Activated naive CD4-positive, alpha-beta T cell (primary cell): ENCODE measurements around the gene GRIN2C.
A peak's percentile ranks its signal among the peaks of the same experiment; 100 is the strongest.
"Not testable (repeated sequence)": the region's sequence is repeated elsewhere in the genome, so short reads cannot be mapped to it uniquely, and the experiment has no call there.

Experiments used
- DNase-seq, 4 experiments: peaks; one replicate each; lab custom pipeline; 2025; lab: John Stamatoyannopoulos, UW

The GRIN2C gene

DNA sequence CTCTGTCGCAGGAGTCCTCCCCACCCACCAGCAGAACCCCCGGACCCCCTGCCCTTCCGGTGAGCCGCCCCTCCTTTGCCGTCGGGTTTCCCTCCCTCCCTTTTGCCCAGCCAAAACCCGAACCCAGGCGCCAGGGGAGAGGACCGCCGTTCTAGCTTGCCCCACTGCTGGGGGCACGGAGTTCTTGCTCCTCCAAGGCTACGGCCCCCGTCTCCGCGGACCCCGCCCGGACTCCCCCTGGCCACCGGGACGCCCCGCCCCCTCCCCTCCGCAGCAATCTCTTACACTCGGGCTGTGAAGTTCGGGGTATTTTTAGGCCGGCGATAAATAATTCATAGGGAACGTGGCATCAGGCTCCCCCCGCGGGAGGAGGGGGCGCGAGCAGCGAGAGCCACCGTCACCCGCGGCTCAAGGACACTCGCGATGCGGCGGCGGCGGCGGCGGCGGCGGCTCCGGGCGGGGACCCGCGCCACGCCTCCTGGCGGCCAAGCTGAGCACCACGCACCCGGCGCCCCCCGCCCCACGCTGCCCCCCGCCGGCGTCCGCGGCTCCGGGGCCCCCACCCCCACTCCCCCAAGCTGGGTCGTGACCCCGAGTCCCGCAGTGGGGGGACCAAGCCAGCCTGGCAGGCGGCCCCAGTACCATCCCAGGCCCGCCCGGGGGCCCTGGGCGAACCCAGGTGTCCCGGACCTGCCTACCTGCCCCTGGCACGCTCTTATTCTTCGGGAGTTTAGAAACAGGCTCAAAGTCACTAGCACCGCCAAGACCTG lies at the start of gene GRIN2C:
Gene GRIN2C, minus strand, starts transcription at position 427 of the 770 bp plus-strand sequence. CDS start 4,793 bp downstream, outside the sequence.
- DNase-seq = peak in 2 of 4 experiments; percentile 7 to 36

DNA sequence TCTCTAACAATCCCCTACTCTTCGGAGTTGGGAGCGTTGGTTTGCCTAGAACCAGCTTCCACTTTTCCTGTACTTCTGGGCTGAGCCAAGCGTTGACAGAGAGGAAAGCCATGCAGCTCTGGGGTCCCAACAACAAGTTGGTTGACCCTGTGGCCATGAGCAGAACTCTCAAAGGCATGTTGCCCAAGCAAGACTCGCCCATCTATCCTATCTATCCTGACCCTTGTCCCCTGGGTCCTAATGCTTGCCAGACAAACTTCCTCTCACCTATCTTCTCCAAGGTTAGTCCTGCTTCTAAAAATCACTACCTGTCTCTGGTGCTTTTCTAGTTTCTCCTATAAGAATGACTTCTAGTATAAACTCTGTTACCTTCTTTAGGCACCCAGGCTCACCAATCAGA lies 49.4 kb upstream of the GRIN2C start:
- not testable (repeated sequence) for DNase-seq

DNA sequence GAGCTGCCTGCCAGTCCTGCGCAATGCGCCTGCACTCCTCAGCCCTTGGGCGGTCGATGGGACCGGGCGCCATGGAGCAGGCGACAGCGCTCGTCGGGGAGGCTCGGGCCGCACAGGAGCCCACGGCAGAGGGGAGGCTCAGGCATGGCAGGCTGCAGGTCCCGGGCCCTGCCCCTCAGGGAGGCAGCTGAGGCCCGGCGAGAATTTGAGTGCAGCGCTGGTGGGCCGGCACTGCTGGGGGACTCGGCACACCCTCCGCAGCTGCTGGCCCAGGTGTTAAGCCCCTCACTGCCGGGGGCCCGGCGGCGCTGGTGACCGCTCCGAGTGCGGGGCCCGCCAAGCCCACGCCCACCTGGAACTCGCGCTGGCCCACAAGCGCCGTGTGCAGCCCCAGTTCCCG lies 47.3 kb upstream of the GRIN2C start:
- DNase-seq = no peak

- DNase-seq = not testable (repeated sequence)
Measured at GRCh38 chr17:74906214-74906793, 46.6 kb upstream of the GRIN2C start.

DNA sequence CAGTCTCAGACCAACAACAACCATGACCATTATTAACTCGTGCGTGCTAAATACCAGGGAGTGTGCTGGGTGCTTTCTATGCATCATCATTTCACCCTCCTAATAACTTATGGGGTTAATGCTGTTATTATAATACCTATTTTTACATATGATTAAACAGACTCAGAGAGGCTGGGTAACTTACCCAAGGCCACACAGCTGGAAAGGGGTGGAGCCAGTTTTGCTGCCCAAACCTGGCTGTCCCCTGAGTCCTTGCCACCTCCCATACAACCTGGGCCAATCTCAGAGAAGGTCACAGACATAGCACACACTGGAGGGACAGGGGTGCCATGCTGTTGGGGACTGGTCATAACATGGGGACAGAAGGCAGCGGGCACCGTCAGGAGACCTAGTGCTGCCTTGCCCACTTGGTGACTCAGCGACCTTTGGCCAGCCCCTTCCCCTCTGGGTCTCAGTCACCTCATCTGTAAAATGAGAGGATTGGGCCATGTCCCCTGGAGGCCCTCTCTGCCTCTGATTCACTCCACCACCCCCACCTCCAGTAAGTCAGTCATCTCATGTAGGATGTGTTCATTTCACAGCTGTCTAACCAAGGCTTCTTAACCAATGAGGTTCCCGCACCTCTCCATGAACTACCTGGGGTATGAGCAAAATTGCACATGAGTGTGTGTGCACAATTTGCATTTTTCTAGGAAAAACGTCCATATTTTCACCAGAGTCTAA lies 45.2 kb upstream of the GRIN2C start:
- DNase-seq = no peak

DNA sequence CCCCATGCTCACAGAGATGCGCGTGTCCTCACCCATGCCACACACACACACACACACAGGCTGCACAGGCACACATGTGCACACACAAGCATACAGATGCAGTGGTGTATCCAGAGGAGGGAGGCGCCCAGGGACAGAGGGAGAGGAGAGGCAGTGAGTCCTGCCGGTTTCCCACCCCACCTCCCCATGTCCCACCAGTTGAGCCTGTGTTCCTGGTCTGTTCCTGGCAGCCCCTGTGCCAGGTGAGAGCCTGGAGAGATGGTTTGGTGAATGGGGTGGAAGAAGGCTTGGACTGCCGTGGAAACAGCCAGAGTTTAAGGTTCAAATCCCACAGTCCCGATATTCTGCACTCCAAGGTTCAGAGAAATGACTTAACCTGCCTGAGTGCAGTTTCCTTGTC lies 44.0 kb upstream of the GRIN2C start:
- DNase-seq = no peak

DNA sequence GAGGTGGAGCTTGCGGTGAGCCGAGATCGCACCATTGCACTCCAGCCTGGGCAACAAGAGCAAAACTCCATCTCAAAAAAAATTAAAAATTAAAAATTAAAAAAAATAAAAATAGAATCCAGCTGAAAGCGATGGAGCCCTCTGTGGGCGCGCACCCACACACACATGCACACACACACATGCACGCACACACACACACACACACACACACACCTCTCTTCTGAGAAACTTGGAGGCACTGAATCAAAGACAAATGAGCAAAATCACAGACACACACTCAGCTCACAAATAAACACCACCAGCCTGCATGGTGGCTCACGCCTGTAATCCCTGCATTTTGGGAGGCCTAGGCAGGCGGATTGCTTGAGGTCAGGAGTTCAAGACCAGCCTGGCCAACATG lies 43.3 kb upstream of the GRIN2C start:
- no peak for DNase-seq

DNA sequence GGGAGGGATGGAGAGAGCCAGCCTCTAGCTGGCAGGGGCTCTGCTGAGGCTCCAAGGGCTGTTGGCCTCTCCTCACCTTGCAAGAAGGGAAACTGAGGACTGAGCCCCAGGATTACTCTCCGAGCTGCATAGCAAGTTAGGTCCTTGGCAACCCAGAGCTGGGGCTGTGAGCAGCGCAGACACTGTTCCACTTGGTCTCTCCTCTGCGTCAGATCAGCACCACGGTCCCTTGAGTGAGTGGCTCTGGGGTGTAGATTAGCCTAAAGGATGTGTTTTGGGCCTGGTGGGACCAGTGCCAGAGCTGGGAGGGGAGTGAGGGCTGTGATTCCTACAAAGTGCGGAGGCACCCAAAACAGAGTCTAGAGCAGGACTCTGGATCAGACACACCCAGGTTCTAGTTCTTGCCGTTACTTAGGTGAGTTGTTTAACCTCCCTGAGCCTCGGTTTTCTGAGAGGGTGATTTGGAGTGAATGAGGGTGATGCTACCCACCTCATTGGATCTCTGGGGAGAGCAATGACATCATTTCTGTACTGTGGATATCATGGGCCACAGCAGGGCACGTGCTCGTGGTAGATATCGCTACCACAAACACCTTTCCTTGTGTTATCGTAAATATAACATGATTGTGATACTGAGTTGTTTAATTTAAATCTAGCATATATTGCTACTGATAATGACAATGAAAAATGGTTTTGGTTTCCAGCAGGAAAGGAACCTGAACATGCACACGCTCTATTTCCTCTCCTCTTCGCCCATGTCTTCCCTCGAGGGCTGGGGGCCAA lies 41.9 kb upstream of the GRIN2C start:
- no peak for DNase-seq

DNA sequence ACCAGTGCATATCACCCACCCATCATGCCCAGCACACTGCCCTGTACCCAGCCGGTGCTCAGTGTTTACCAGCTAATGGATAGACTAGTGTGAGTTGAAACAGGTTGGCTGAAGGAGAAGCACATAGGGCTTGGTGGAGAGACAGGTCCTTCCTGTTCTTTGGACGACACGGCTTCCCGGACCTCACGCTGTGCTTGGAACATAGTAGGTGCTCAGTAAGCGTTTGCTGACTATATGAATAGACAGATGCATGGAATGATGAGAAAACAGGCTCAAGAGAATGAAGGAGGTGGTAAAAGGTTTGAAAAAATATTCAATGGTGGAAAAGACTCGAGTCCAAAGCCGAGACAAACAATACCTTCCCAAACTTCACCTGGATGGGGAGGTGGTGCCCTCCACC lies 40.5 kb upstream of the GRIN2C start:
- no peak for DNase-seq

DNA sequence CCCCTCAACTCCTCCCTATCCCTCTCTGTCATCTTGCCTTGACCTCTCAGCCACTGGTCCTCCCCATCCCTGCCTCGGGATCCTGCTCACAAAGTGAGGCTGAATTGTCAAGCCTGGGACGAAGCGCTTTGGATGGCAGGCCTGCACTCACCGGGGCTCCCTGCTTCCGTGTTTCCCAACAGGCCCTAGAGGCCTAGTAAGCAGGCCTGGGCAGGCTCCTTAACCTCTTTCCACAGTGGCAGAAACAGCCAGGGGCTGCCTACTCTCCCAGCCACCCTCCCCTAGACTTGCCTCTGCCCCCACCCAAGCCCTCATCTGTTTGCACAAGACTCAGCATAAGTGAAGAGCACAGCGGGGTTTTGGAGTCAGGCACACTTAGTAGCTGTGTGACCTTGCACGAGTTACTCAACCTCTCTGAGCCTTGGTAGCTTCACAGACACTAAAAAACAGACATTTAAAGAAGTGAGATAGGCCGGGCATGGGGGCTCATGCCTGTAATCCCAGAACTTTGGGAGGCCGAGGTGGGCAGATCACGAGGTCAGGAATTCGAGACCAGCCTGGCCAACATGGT lies 38.8 kb upstream of the GRIN2C start:
- no peak for DNase-seq

GRCh38 chr17:74893936-74894671 lies 34.4 kb upstream of the GRIN2C start:
- no peak for DNase-seq

DNA sequence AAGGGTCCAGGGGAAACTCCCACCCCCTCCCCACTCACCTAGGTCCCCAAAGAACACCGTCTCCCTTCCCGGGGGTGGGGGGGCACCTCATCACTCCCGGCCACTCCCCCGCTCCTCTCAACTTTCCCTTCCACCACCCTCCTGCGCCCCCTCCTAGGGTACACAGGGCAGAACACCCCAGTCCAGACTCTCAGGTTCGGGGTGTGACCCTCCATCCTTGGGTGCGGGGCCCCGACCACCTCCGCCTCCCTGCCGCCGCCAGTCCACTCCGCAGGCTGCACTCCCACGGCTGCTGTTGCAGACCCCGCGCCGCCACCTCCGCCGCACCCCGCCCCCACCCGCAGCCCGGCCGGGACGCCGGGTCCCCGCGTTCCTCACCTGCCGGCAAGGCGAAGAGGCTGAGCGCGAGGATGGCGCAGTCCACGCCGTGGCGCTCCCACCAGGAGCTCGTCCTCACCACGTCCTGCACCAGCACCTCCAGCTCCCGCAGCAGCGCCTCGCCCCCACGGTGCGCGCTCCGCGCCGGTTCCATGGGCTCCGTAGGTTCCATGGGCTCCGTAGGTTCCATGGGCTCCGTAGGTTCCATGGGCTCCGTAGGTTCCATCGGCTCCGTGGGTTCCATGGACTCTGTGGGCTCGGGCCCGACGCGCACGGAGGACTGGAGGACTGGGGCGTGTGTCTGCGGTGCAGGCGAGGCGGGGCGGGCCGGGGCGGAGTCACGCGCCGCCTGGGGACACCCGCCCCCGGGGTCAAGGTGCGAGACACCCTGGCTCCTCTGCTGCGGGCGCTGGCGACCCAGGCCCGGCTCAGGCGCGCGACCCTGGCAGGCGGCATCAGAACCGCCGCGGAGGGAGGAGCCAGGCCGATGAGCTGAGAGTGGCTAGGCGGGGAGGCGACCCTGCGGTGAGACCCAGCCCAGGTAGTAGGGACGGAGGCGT lies 33.6 kb upstream of the GRIN2C start, which contains the start of gene FADS6:
Gene FADS6, minus strand, starts transcription at position 660 of the 938 bp plus-strand sequence. Its CDS starts 38 bp downstream, at position 622.
- DNase-seq = no peak

- DNase-seq = no peak
Measured at GRCh38 chr17:74892013-74892841, 32.5 kb upstream of the GRIN2C start.

- no peak for DNase-seq
Measured at GRCh38 chr17:74890554-74890953, 30.9 kb upstream of the GRIN2C start.

GRCh38 chr17:74888469-74888868 lies 28.8 kb upstream of the GRIN2C start:
- DNase-seq = no peak

GRCh38 chr17:74883241-74883745 lies 23.6 kb upstream of the GRIN2C start:
- no peak for DNase-seq

DNA sequence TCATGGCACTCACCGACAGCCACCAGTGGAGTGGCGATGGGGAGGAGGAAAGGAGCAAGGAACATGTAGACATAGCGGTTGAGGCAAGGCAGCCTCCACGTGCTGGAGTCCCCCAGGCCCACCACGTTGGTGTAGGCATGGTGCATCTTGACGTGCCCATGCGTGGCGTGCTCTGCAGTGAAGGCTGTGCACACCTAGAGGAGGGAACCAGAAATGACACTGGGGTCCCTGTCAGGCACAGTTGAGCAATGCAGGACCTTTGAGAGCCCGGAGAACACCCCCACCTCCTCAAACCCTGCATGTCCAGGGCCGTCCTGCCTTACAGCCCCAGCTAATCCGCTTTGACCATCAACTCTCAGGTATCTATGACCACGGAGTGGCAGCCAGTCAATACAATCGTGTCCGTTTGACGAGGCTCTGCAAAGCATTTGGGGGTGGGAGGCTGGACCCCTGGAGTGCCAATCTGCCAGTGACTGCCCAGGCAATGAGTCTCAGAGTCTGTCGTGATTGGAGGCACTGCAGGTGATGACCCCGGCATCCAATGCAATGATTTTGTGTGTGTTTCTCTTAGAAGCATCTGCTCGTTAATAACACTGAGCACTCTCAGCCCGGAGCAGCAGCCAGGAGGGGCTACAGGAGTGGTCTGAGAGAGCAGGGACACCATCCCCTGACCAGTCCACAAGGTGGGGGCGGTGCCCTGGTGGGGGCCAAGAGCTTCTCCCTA lies 23.0 kb upstream of the GRIN2C start:
- no peak for DNase-seq

GRCh38 chr17:74881073-74881472 lies 21.4 kb upstream of the GRIN2C start:
- no peak for DNase-seq
